DMS53 treated with DMSO at 0.1 percent for 48 hours (cell line): ENCODE measurements around the gene PDILT.

Experiments used
- DNase-seq: peaks from one replicate; lab custom pipeline; 2025; ENCODE audit not compliant: unreplicated experiment; lab: John Stamatoyannopoulos, UW

The PDILT gene

DNA sequence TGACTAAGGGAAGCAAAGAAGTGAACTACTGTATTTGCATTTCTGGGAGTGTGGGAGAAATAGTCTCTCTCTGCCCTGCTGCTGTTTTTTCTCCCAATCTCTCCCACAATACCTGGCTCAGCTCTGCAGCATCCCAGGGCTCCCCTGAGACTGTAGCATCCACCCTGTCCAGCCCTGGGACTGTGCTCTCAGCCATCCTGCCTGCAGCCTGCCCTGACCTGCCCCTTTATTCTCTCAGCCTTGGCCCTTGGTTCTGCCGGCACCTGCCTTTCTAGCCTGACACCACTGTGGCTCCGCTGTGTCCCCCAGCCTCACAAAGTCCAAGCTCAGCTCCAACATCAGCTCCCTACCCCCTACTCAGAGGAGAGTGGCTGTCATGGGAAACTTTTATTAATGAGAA lies 1.9 kb downstream of the PDILT start:
- no peak for DNase-seq

DNA sequence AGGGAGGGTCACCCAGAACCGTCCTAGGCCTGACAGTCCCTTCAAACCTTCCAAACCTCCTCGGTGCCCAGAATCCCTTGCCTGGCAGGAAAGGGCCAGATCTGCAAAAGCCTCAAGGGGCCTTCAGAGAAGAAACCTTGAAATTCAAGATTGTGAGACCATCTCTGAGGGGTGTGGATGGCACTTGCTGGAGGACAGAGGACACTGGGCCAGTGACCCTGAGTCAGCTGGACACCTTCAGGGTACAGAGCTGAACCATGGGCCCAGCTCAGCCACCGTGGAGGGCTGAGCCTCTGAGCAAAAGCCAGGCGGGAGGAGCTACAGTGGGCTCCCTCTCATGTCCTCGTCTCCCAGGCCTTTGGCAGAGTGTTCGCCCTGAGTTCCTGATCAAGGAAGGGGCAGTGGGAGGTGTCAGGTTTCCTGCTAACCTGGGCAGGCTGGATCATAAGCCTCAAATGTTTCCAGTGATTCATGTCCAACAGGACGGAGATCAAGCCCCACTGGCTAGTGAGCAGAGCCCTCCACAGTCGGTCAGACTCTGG lies 3.0 kb downstream of the PDILT start:
- no peak for DNase-seq

DNA sequence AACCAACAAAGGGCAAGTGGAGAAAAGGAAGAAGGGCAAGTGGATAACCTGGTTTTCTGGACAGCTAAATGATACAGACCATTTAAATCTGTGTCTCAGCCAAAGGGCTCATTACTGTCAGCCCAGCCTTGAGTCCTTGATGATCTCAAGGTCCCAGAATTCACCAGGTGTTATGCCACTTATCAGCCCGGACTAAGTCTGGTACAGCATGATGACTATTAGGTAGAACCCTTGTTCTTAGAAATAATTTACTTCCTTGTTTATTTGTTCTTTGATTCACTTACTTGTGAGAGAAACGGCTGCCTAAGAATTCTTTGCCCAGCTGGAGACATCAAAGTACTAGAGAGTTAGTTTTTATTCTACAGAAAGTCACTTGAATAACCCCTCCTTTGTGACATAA lies 3.5 kb downstream of the PDILT start:
- no peak for DNase-seq

DNA sequence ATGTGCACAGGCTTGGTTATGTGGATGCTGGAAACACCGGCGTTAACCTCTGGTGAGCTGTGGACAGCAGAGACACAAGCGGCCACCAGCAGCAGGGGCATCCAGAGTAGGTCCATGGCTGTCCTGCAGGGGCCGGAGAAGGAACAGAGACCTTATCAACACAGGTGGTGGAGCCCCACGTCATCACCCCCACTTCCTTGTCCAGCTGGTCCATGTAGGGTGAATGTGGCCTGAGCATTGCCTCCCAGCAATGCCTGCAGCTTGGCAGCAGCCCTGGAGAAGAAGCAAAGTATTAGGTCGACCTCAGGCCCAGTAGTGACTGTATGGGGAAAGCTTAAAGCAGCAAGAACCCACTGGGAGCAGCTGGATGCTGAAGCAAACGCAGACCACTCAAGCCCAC lies 5.4 kb downstream of the PDILT start:
- no peak for DNase-seq

DNA sequence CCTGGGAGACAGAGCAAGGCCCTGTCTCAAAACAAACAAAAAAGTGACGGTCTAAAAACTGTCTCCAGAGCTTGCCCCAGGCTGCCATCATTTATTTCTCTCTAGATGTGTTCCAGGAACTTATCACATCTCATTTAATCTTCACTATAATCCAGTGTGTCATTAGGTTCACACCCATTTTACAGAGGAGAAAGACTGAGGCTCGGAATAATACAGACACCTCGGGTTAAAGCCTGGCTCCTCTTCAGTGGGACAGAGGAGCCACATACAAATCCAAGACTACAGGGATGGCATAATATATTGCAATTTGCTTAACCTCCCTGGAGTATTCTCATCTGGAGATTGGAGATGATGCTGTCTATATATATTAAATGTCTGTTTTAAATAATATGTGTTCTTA lies 5.9 kb downstream of the PDILT start:
- DNase-seq: no peak

DNA sequence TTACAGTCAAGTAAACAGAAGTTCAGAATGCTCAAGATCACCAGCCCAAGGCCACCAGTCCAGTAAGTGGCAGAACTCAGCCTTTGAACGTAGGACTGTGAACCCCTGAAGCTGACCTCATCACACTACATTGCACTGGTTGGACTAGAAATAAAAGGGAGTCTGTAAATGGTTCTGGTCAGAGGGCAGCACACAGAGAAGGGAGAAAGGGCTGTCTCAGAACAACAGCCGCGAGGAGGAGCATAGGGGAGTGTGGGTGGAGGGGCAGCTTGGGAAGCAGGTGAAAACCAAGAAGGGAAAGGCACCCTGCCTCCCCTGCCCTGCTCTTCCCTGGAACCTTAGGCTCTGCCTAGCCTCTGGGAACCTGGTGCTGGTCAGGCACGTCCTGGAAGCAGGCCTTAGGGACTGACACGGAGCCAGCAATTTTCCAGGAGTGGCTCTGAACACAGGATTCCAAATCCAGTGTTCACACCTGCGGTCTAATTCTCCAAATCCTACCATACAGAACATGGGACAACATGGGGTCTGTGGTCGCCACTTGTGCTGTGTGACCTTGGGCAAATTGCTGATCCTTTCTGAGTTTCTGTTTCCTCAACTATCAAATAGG lies 7.0 kb downstream of the PDILT start:
- no peak for DNase-seq

DNA sequence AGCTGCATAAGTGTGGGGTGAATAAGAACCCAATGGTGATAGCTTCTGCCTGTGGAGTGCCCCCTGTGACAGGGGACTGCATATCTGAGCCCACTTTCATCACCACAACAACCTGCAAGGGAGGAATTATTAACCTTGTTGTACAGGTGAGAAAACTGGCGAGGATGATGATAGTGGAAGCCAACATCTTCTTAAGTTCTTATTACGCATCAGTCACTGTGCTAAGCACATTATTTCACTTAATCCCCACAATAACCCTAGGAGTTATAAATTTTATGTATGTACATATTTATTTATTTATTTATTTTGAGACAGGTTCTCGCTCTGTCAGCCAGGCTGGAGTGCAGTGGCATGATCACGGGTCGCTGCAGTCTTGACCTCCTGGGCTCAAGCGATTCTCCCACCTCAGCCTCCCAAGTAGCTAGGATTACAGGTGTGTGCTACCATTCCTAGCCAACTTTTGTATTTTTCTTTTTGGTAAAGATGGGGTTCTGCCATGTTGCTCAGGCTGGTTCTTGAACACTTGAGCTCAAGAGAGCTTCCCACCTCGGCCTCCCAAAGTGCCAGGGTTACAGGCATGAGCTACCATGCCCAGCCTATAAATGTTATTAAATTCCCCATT lies 7.6 kb downstream of the PDILT start:
- DNase-seq: no peak

DNA sequence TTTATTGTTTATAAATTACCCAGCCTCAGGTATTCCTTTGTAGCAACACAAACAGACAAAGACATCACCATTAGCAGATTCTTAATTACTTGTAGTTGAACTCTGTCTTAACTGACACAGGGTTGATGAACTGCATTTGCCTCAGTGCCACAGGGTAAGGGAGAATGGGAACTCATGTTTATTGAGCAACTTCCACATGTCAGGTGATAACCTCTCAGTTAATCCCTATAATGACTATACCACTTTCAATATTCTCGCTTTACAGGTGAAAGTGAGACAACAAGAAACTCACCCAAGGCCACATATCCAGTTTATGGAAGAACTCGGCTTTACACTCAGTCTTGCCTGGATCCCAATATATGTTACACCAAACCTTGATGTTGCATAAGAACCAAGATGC lies 8.6 kb downstream of the PDILT start:
- DNase-seq: no peak

DNA sequence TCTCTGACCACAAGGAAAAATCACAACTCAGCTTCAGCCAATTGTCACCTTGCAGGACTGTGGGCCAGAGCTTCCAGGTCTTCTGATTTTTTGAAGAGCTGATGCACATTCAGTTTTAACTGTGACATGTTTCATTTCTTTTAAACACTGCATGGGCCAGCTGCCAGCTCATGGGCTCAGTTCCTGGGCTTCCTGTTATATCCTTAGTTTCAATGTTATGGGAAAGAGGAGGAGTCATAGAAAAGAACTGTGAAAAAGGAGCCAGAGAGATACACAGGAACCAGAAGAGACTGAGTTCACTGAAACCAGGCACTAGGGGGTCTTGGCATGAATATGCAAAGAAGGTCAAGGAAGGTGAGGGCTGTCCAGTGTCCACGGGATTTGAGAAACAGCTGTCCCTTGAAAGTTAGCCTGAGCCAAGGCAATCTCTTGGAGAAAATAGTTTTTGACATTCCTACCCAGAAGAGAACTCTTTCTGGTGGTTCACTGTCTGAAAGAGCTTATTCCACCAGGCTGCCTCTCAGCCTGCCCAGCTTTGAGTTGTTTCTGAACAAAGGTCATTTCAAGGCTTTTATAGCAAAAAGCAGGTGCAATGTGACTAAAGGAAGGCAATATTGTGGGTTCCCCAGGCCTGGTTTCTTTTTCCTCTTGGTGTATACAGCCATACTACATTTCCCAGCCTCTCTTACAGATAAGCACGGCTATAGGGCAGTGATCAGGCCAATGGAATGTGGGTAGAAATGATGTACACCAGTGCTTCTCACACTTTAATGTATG lies 10.5 kb downstream of the PDILT start:
- DNase-seq: no peak

GRCh38 chr16:20391045-20391444 lies 13.5 kb downstream of the PDILT start:
- DNase-seq: no peak

- no peak for DNase-seq
Measured at GRCh38 chr16:20388854-20389253, 15.7 kb downstream of the PDILT start.

- DNase-seq: no peak
Measured at GRCh38 chr16:20387978-20388377, 16.6 kb downstream of the PDILT start.

DNA sequence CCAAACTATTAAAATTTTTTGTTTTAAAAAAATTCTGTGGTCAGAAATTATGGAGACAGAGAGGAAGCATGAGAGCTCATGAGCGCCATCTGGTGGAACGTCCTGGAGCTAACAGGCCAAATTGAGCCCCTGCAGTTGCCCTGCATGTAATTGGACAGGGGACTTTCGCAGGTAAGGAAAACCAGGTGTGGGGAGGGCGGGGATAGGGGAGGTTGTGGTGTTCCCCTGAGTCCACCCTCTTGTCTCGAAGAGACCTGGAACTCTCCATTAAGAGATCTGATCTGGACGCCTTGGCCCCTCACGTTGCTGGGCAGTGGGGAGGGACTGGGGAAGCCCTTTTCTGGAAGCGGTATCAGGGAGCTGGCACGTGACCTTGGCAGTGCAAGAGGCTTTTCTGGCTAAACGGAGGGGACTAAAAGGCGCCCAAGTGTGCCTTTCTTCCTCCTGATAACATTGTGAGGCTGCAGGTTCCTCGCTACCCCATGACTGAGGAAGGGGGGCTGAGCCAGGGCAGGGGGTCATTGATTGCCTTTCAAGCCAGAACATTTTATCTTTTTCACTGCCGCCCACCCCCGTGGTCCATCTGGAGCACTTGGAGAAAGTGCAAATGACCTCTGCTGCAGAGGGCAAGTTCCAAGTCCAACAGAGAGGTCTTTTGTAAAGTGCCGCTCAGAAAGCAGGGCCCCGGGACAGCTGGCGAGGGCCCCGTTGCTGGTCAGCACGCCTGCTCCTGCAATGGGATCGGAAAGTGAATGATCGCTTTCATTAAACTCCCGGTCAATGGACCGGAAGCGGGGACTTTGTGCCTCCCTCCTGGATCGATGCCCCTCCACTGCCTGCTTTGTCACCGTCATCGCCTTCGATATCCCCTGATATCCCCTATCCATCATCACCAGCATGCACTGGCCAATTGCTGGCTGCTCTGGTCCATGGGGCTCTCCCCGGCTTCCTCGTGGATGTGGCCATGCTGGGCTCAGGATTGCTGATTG lies 18.4 kb downstream of the PDILT start:
- DNase-seq: peak; percentile 16

DNA sequence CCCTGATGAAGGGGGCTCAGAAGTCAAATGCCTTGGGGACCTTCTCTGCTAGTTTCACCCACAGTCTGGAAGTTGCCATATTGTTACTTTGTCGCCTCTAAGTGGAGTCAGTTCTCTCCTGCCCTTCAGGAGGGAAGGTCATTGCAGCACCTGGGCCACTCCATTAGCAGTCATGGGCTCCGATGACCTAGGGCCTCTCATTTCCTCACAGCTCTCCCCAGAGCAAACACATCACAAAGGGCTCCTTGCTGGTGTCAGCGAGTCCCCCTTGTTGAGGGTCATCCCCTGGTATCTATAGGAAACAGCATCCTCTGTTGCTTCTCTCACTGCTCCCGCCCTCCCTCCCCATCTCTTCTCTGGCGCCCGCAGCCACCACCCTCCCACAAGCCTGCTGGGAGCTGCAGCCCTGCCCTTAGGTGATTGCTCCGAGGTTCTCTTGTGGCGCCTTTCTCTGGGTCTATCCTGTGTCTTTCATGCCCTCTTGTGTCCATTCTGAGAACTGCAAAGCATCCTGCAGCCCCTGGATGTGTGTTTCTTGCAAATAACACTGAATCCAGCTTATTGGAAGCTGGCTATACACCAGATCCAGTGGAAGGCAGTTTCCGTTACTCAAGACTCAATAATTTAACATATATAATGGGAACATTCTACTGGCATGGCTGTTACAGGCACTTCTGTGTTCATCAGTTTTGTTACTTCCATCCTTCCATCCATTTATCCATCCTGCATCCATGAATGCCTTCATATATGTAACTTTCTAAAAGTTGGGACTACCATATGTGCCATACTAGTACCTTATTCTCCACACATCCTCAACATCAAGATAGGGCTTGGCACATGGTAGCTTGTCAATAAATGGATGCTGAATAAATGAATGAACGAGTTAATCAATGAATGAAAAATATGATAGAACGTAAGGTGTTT lies 21.2 kb downstream of the PDILT start:
- peak; percentile 46 for DNase-seq

DNA sequence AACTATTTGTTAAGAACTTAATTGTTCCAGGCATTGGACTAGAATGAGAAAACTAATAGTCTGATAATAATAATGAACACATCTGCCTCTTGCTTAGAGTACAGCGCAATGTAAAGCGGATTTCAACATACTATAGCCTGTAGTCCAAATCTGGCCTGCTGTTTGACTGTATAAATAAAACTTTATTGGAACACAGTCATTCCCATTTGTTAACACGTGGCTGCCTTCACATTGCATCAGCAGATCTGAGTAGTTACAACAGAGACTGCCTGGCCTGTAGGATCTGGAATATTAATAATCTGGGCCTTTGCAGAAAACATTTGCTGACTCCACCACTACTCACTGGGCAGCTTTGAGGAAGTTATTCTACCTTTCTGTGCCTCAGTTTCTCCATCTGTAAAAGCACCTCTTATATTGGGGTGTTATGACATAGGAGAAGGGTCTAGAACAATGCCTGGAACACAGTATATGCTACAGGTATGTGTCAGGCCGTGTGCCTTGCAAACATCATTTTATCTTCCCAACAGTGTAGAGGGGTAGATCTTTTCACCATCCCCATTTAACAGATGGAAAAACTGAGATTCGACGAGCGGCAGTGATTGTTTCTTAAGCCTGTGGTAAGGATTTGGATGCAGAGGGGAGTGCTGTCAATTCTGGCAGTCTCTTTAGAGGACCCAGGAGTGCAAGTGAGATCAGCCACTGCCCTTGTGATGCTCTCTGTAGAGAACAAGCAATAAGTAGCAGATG lies 22.2 kb downstream of the PDILT start:
- DNase-seq: no peak

- DNase-seq: no peak
Measured at GRCh38 chr16:20380782-20381181, 23.8 kb downstream of the PDILT start.

DNA sequence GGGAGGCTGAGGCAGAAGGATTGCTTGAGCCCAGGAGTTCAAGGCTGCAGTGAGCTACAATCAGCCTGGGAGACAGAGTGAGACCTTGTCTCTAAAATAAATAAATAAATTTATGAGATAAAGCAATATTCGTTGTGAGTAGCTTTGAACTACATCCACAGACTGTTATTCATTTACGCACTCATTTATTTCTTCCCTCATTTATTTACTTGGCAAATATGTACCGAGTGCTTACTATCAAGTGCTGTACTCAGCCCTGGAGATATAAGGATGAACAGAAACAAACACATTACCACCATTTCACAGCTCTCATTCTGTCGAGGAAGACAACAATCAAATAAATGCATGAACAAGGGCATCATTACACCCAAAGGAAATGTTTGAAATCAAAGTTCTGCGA lies 27.4 kb downstream of the PDILT start:
- DNase-seq: peak; percentile 13

GRCh38 chr16:20372701-20373100 lies 31.8 kb downstream of the PDILT start:
- no peak for DNase-seq

GRCh38 chr16:20369452-20370054 lies 35.0 kb downstream of the PDILT start:
- DNase-seq: no peak
